MM.1S (cell line): ENCODE data around the gene SCIN.
A peak's percentile ranks its signal among the peaks of the same experiment; 100 is the strongest.
"Not testable (repeated sequence)": the region's sequence is repeated elsewhere in the genome, so short reads cannot be mapped to it uniquely, and the experiment has no call there.

Experiments used
- DNase-seq: peaks from one replicate; pipeline ENCODE4 v3.0.0-alpha.2; 2015
- H2AFZ ChIP-seq: fragments of 300-600 bp; sonication (generic); 2 replicates; pipeline ENCODE4 v1.6.0; 2016; ENCODE audit warnings: antibody characterized with exemption, low read length
- H3F3A ChIP-seq: fragments of 300-600 bp; sonication (generic); 2 replicates; pipeline ENCODE4 v1.6.1; 2016; ENCODE audit warnings: mild to moderate bottlenecking, antibody characterized with exemption, low read length, moderate library complexity, mixed read lengths; ENCODE audit not compliant: insufficient read depth
- H3K27ac ChIP-seq: fragments of 300-600 bp; sonication (generic); 2 replicates; pipeline ENCODE4 v1.5.1; 2016; ENCODE audit warnings: mild to moderate bottlenecking, low read length
- H3K27me3 ChIP-seq: fragments of 300-600 bp; sonication (generic); replicated peaks from 2 replicates; pipeline ENCODE4 v1.6.0; 2016; ENCODE audit warnings: low read length; ENCODE audit not compliant: insufficient read depth
- H3K36me3 ChIP-seq: fragments of 300-600 bp; sonication (generic); replicated peaks from 2 replicates; pipeline ENCODE4 v1.6.1; 2016; ENCODE audit warnings: mild to moderate bottlenecking, low read length, mixed read lengths; ENCODE audit not compliant: insufficient read depth
- H3K4me1 ChIP-seq: fragments of 300-600 bp; sonication (generic); 2 replicates; pipeline ENCODE4 v1.6.1; 2016; ENCODE audit warnings: low read length, mixed read lengths
- H3K4me2 ChIP-seq: fragments of 300-600 bp; sonication (generic); 2 replicates; pipeline ENCODE4 v1.6.0; 2016; ENCODE audit warnings: low read depth, low read length
- H3K4me3 ChIP-seq: fragments of 300-600 bp; sonication (generic); 2 replicates; pipeline ENCODE4 v1.5.1; 2016; ENCODE audit warnings: low read length, mixed read lengths
- H3K79me2 ChIP-seq: fragments of 300-600 bp; sonication (generic); 2 replicates; pipeline ENCODE4 v1.6.1; 2016; ENCODE audit warnings: mixed run types, low read length, mixed read lengths
- H3K9ac ChIP-seq: fragments of 300-600 bp; sonication (generic); 2 replicates; pipeline ENCODE4 v1.6.1; 2016; ENCODE audit warnings: low read length, mixed read lengths
- H3K9me2 ChIP-seq: fragments of 300-600 bp; sonication (generic); replicated peaks from 2 replicates; pipeline ENCODE4 v1.6.1; 2016; ENCODE audit warnings: mild to moderate bottlenecking, low read length, mixed read lengths; ENCODE audit not compliant: insufficient read depth
- H3K9me3 ChIP-seq: fragments of 300-600 bp; sonication (generic); replicated peaks from 2 replicates; pipeline ENCODE4 v1.6.1; 2016; ENCODE audit warnings: mild to moderate bottlenecking, low read length, mixed read lengths; ENCODE audit not compliant: insufficient read depth
- H4K20me1 ChIP-seq: fragments of 300-600 bp; sonication (generic); 2 replicates; pipeline ENCODE4 v1.6.1; 2016; ENCODE audit warnings: mild to moderate bottlenecking, low read length, moderate library complexity, mixed read lengths; ENCODE audit not compliant: insufficient read depth
- EZH2 ChIP-seq: fragments of 300-600 bp; sonication (generic); optimal IDR thresholded peaks from 2 replicates; pipeline ENCODE3; 2017; ENCODE audit warnings: low read depth, mild to moderate bottlenecking, antibody characterized with exemption, low read length, mixed read lengths
- EZH2phosphoT487 ChIP-seq: fragments of 300-600 bp; sonication (generic); IDR thresholded peaks from 2 replicates; pipeline ENCODE4 v1.6.1; 2018; ENCODE audit warnings: antibody characterized with exemption, low read length
- TF ChIP-seq, protein P1 (sequence below): fragments of 300-600 bp; sonication (generic); IDR thresholded peaks from 2 replicates; pipeline ENCODE4 v1.5.1; 2016; ENCODE audit warnings: antibody characterized with exemption, low read length, mixed read lengths

Gene SCIN

DNA sequence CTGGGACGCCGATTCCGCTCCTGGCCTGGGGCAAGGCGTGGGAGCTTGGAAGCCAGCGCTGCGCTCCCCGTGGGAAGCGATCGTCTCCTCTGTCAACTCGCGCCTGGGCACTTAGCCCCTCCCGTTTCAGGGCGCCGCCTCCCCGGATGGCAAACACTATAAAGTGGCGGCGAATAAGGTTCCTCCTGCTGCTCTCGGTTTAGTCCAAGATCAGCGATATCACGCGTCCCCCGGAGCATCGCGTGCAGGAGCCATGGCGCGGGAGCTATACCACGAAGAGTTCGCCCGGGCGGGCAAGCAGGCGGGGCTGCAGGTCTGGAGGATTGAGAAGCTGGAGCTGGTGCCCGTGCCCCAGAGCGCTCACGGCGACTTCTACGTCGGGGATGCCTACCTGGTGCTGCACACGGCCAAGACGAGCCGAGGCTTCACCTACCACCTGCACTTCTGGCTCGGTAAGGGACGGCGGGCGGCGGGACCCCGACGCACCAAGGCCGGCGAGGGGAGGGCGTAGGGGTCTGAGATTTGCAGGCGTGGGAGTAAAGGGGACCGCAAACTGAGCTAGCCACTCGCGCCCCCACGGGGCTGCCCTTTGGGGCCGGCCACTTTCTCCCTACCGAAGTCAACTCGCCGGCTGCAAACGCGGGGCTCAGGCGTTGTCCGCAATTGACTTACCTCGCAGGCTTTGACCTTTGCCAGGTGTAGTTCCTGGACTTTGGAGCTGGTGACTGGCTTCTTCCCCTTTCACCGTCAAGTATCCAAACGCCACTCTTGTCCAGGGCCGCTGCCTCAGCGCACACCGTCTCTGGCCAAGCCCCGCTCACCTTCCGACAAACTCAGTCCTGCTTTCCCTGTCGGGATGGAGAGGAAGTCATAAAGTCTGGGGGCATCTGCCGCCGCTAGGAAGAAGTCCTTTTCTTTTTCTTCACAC, at the start of gene SCIN:
Gene SCIN, plus strand, starts transcription at position 187 of the 928 bp plus-strand sequence. Its CDS starts 67 bp downstream, at position 254.
- Histone ChIP-seq H3F3A (peaks cover 24% of the 10 kb centered on the region), H2AFZ (peak within 1 kb of the TSS; percentile 49), H3K27ac (peak within 1 kb of the TSS; percentile 45; the same call in 1 of the 2 replicates), H3K4me3 (peak within 1 kb of the TSS; percentile 58), H3K79me2 (no peaks in the 10 kb centered on the region), H3K4me1 (peaks cover 27% of the 10 kb centered on the region), H4K20me1 (no peaks in the 10 kb centered on the region), H3K36me3 (no peaks in the 10 kb centered on the region), H3K9me3 (no peaks in the 10 kb centered on the region), H3K9ac (peak within 1 kb of the TSS; percentile 17; the same call in 1 of the 2 replicates), H3K27me3 (no peaks in the 10 kb centered on the region), H3K9me2 (no peaks in the 10 kb centered on the region), H3K4me2 (peak within 1 kb of the TSS; percentile 90)
- TF ChIP-seq EZH2phosphoT487 (no peak), EZH2 (no peak)
- TF ChIP-seq, protein P1, sequence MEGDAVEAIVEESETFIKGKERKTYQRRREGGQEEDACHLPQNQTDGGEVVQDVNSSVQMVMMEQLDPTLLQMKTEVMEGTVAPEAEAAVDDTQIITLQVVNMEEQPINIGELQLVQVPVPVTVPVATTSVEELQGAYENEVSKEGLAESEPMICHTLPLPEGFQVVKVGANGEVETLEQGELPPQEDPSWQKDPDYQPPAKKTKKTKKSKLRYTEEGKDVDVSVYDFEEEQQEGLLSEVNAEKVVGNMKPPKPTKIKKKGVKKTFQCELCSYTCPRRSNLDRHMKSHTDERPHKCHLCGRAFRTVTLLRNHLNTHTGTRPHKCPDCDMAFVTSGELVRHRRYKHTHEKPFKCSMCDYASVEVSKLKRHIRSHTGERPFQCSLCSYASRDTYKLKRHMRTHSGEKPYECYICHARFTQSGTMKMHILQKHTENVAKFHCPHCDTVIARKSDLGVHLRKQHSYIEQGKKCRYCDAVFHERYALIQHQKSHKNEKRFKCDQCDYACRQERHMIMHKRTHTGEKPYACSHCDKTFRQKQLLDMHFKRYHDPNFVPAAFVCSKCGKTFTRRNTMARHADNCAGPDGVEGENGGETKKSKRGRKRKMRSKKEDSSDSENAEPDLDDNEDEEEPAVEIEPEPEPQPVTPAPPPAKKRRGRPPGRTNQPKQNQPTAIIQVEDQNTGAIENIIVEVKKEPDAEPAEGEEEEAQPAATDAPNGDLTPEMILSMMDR: no peak
- DNase-seq: peak; percentile 36

DNA sequence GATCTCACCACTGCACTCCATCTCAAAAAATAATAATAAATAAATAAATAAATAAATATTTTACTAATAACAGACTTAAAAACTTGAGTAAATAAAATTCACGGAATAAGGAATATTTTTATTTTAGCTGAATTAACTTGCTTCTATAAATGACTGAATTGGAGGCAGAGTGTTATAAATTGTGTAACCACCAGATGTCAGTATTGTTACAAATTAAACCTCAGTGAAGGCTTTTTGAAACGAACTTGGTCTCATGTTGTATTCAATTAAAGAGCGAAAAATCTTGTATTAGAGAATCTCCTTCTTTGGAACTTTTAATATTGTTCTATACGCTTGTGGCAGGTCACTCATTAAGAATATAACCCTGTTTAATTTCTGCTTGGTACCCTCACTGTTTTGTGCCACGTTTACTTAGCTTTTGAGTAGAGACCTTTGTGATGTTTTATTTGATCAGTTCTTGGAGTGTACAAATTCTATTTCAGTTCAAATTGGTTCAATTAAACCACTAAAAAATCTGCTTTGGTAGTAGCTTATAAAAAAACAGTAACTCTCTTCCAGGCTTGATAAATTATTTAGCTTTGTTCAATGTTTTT, 45.6 kb upstream of the SCIN start:
- Histone ChIP-seq H3K79me2 (no peaks in the 10 kb centered on the region), H3K9me3 (no peaks in the 10 kb centered on the region), H3K27ac (no peak overlapping the region), H4K20me1 (no peaks in the 10 kb centered on the region), H3K36me3 (no peaks in the 10 kb centered on the region), H3F3A (no peaks in the 10 kb centered on the region), H3K9me2 (no peaks in the 10 kb centered on the region), H2AFZ (no peak overlapping the region), H3K9ac (no peak overlapping the region), H3K4me3 (no peak overlapping the region), H3K4me1 (no peaks in the 10 kb centered on the region), H3K4me2 (no peak overlapping the region), H3K27me3 (no peaks in the 10 kb centered on the region)
- peak; percentile 64 for DNase-seq
- TF ChIP-seq, protein P1: peak; percentile 52
- TF ChIP-seq EZH2 (no peak), EZH2phosphoT487 (no peak)

DNA sequence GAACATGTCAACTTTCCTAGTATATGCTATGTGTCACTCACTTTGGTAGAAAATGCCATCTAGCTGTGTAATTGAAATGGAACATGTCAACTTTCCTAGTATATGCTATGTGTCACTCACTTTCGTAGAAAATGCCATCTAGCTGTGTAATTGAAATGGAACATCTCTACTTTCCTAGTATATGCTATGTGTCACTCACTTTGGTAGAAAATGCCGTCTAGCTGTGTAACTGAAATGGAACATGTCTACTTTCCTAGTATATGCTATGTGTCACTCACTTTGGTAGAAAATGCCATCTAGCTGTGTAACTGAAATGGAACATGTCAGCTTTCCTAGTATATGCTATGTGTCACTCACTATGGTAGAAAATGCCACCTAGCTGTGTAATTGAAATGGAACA, 43.8 kb upstream of the SCIN start:
- not testable (repeated sequence) for H3K9me3 ChIP-seq, H3K9me2 ChIP-seq, H3K27me3 ChIP-seq, H3K27ac ChIP-seq, H3K79me2 ChIP-seq, H3F3A ChIP-seq, H3K9ac ChIP-seq, DNase-seq, H3K36me3 ChIP-seq, H3K4me1 ChIP-seq, H3K4me3 ChIP-seq, H4K20me1 ChIP-seq, H3K4me2 ChIP-seq, H2AFZ ChIP-seq

DNA sequence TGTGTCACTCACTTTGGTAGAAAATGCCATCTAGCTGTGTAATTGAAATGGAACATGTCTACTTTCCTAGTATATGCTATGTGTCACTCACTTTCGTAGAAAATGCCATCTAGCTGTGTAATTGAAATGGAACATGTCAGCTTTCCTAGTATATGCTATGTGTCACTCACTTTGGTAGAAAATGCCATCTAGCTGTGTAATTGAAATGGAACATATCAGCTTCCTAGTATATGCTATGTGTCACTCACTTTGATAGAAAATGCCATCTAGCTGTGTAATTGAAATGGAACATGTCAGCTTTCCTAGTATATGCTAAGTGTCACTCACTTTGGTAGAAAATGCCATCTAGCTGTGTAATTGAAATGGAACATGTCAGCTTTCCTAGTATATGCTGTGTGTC, 42.9 kb upstream of the SCIN start:
- H3K4me3 ChIP-seq, DNase-seq, H3K27ac ChIP-seq, H3K9me2 ChIP-seq, H2AFZ ChIP-seq, H3K4me2 ChIP-seq, H3K79me2 ChIP-seq, H3K27me3 ChIP-seq, H4K20me1 ChIP-seq, H3K9me3 ChIP-seq, H3K4me1 ChIP-seq, H3K36me3 ChIP-seq, H3K9ac ChIP-seq, H3F3A ChIP-seq: not testable (repeated sequence)
